Endothelial cell of umbilical vein (primary cell): ENCODE results near the gene ZNF311. TPM values are rescaled to one million over a fixed set of nuclear protein-coding genes. Genes with fewer than 3 reads are reported as not detected.

Experiments
- Bru-seq: library from RNA; stranded (reverse); fragments of 400-500 nt; gene quantifications from one replicate; lab custom pipeline; 2021; lab: Mats Ljungman, UMichigan
- BruChase-seq, 2 experiments: library from RNA; stranded (reverse); fragments of 400-500 nt; gene quantifications; one replicate each; lab custom pipeline; 2021; lab: Mats Ljungman, UMichigan
- BruUV-seq: library from RNA; stranded (reverse); fragments of 400-500 nt; replicated peaks from 2 replicates; lab custom pipeline; 2021; lab: Mats Ljungman, UMichigan
- CTCF ChIA-PET: fragments of 300-600, 350-600 bp; sonication (Branson Sonifier 250); formaldehyde crosslinking; loops from one replicate; lab custom pipeline; 2021; ENCODE audit warnings: antibody characterized with exemption, inconsistent platforms; lab: Charles Lee
- POLR2A ChIA-PET: fragments of 300-600, 350-600 bp; sonication (Branson Sonifier 250); formaldehyde crosslinking; loops from one replicate; lab custom pipeline; 2021; ENCODE audit warnings: antibody characterized with exemption, inconsistent platforms; lab: Charles Lee
- DNase-seq: peaks from one replicate; pipeline ENCODE4 v3.0.0-alpha.2; 2011; ENCODE audit warnings: low read depth, low spot score
- FAIRE-seq: peaks from 2 replicates; lab custom pipeline; 2011; peaks lifted over from hg19 to GRCh38; lab: Jason Lieb, UNC
- H2AFZ ChIP-seq: 2 replicates; pipeline ENCODE4 v1.6.0; 2012; ENCODE audit warnings: low read depth, low read length, control low read depth, inconsistent platforms
- H3K27ac ChIP-seq: 2 replicates; pipeline ENCODE4 v1.5.1; 2011; ENCODE audit warnings: low read depth, mild to moderate bottlenecking, control low read depth, low read length, moderate library complexity; ENCODE audit not compliant: insufficient read depth
- H3K27me3 ChIP-seq, 2 experiments: 2 replicates each; pipeline versions ENCODE4 v1.6.0 to v1.6.1; 2011; ENCODE audit warnings: low read length in 2 of 2, mixed read lengths in 1 of 2; ENCODE audit not compliant: control insufficient read depth in 2 of 2, insufficient read depth in 2 of 2
- H3K36me3 ChIP-seq, 2 experiments: 2 replicates in 1 of 2; 3 replicates in 1 of 2; pipeline ENCODE4 v1.5.1; 2011; ENCODE audit warnings: low read length in 2 of 2, mild to moderate bottlenecking in 1 of 2, moderate library complexity in 1 of 2; ENCODE audit not compliant: control insufficient read depth in 2 of 2, insufficient read depth in 2 of 2; ENCODE audit errors: extremely low read depth in 1 of 2
- H3K4me1 ChIP-seq: 3 replicates; pipeline ENCODE4 v1.5.1; 2011; ENCODE audit warnings: mild to moderate bottlenecking, low read length; ENCODE audit not compliant: control insufficient read depth, insufficient read depth; ENCODE audit errors: extremely low read depth
- H3K4me2 ChIP-seq: 2 replicates; pipeline ENCODE4 v1.6.1; 2011; ENCODE audit warnings: low read length, control low read depth, mixed read lengths; ENCODE audit not compliant: insufficient read depth
- H3K4me3 ChIP-seq, 3 experiments: fragments of 200-600 bp in 1 of 3; sonication (generic), shearing (Covaris generic) in 1 of 3; replicated peaks in 1 of 3; 2 replicates each; pipeline ENCODE4 v1.5.1; 2011 to 2016; ENCODE audit warnings: control low read depth in 3 of 3, low read length in 3 of 3, mild to moderate bottlenecking in 2 of 3, inconsistent platforms in 1 of 3, low read depth in 1 of 3, moderate library complexity in 1 of 3; ENCODE audit not compliant: insufficient read depth in 1 of 3
- H3K79me2 ChIP-seq: 2 replicates; pipeline ENCODE4 v1.6.0; 2012; ENCODE audit warnings: low read length, inconsistent platforms; ENCODE audit not compliant: control insufficient read depth, insufficient read depth
- H3K9ac ChIP-seq: replicated peaks from 2 replicates; pipeline ENCODE3; 2011; ENCODE audit warnings: low read length, control low read depth; ENCODE audit not compliant: insufficient read depth; ENCODE audit errors: extremely low read depth
- H3K9me1 ChIP-seq: replicated peaks from 3 replicates; pipeline ENCODE4 v1.6.0; 2011; ENCODE audit warnings: mild to moderate bottlenecking, low read length; ENCODE audit not compliant: control insufficient read depth, insufficient read depth; ENCODE audit errors: extremely low read depth
- H3K9me3 ChIP-seq: replicated peaks from 2 replicates; pipeline ENCODE4 v1.5.1; 2012; ENCODE audit warnings: low read length, inconsistent platforms; ENCODE audit not compliant: control insufficient read depth, insufficient read depth
- H4K20me1 ChIP-seq: replicated peaks from 2 replicates; pipeline ENCODE3; 2011; ENCODE audit warnings: mild to moderate bottlenecking, low read length; ENCODE audit not compliant: control insufficient read depth, insufficient read depth; ENCODE audit errors: extremely low read depth
- EZH2 ChIP-seq: IDR thresholded peaks from 2 replicates; pipeline ENCODE4 v1.6.1; 2012; ENCODE audit warnings: borderline replicate concordance, low read depth, mild to moderate bottlenecking, moderate library complexity, low read length, inconsistent platforms; ENCODE audit not compliant: severe bottlenecking
- FOS ChIP-seq: IDR thresholded peaks from 2 replicates; pipeline ENCODE4 v1.6.1; 2011; ENCODE audit warnings: mild to moderate bottlenecking, low read length, moderate library complexity, borderline replicate concordance; ENCODE audit not compliant: insufficient read depth
- GATA2 ChIP-seq: IDR thresholded peaks from 2 replicates; pipeline ENCODE4 v1.7.0; 2011; ENCODE audit warnings: low read depth, mild to moderate bottlenecking, moderate library complexity, mixed read lengths, low read length; ENCODE audit not compliant: insufficient read length, insufficient read depth
- JUN ChIP-seq: IDR thresholded peaks from 2 replicates; pipeline ENCODE4 v1.6.1; 2011; ENCODE audit warnings: borderline replicate concordance, low read depth; ENCODE audit not compliant: insufficient read length, insufficient read depth
- MYC ChIP-seq: IDR thresholded peaks from one replicate; pipeline ENCODE4 v1.6.1; 2011; ENCODE audit warnings: mild to moderate bottlenecking, low read depth, low read length
- POLR2A ChIP-seq: IDR thresholded peaks from 2 replicates; pipeline ENCODE4 v1.6.1; 2012; ENCODE audit warnings: low read depth, mild to moderate bottlenecking, control low read depth, low read length
- POLR2AphosphoS5 ChIP-seq: IDR thresholded peaks from 2 replicates; pipeline ENCODE4 v1.6.1; 2012; ENCODE audit warnings: low read depth, mild to moderate bottlenecking, control low read depth, low read length, moderate library complexity; ENCODE audit not compliant: insufficient read depth
- dilution Hi-C: fragments of 300-500 bp; cut with MboI; formaldehyde crosslinking; loops from one replicate; pipeline ENCODE4 v1.15.0; 2019; ENCODE audit warnings: low sequenced_read_pairs; ENCODE audit not compliant: extremely low pct_ligation_motif_present
- intact Hi-C: fragments of 100-400 bp; cut with micrococcal nuclease; formaldehyde crosslinking; loops from one replicate; pipeline ENCODE4 v1.10.0; 2022
- long read RNA-seq: library from polyadenylated mRNA; stranded (forward); transcript quantifications from one replicate; pipeline ENCODE4 v2.0.0, GENCODE V29; 2021
- polyA minus RNA-seq, 3 experiments: library from RNA; depleted of rRNA, polyadenylated mRNA; stranded (reverse); fragments of >200 nt; gene quantifications; 1 replicate in 1 of 3; 2 replicates in 2 of 3; pipeline ENCODE4 v1.2.3, GENCODE V29; 2011
- polyA plus RNA-seq, 4 experiments: library from polyadenylated mRNA; depleted of rRNA in 3 of 4; stranded (reverse) in 3 of 4; unstranded in 1 of 4; fragments of >200 nt; gene quantifications; 2 replicates each; pipeline versions ENCODE4 v1.2.1 to v1.2.3, GENCODE V29; 2011 to 2012; ENCODE audit warnings: missing spikeins in 1 of 4
- total RNA-seq: library from RNA; stranded (reverse); gene quantifications from 2 replicates; pipeline ENCODE4 v1.2.3, GENCODE V29; 2021
- TF ChIP-seq, protein P1 (sequence below), 2 donors: IDR thresholded peaks; 1 replicate in 1 of 2; 2 replicates in 1 of 2; pipeline ENCODE4 v1.5.1; 2011; ENCODE audit warnings: low read length in 2 of 2, mild to moderate bottlenecking in 2 of 2, moderate library complexity in 2 of 2, control low read depth in 1 of 2, inconsistent platforms in 1 of 2, low read depth in 1 of 2; ENCODE audit not compliant: insufficient read depth in 1 of 2; ENCODE audit errors: extremely low read depth in 1 of 2
- TF ChIP-seq, protein P2 (sequence below): IDR thresholded peaks from 2 replicates; pipeline ENCODE4 v1.6.1; 2011; ENCODE audit not compliant: insufficient read depth, insufficient read length

Gene ZNF311
- total RNA-seq (0.35 and 0.55 TPM in 2 replicates), polyA plus RNA-seq (0.26 and 0.33 TPM in 2 replicates), polyA minus RNA-seq (0.30 and 0.44 TPM in 2 replicates), Bru-seq, nascent RNA (percentile 34 among the genes with signal in this experiment), BruChase-seq, experiment 1, labeled RNA remaining after a 6-hour chase (percentile 12 among the genes with signal in this experiment), BruChase-seq, experiment 2, labeled RNA remaining after a 2-hour chase (not detected)
- polyA plus RNA-seq (2011; cell fraction: cytosol; rRNA removed): 0.31 and 0.38 TPM in 2 replicates
- 1.3 TPM in 2 replicates for polyA plus RNA-seq (2011; cell fraction: nucleus; rRNA removed)
- polyA plus RNA-seq (2012): 0.50 and 0.95 TPM in 2 replicates
- 0.82 TPM for polyA minus RNA-seq (2011; cell fraction: cytosol; rRNA and poly(A)+ RNA removed)
- polyA minus RNA-seq (2011; cell fraction: nucleus; rRNA and poly(A)+ RNA removed): 0.24 and 0.29 TPM in 2 replicates
- long read RNA-seq: 0 reads

DNA sequence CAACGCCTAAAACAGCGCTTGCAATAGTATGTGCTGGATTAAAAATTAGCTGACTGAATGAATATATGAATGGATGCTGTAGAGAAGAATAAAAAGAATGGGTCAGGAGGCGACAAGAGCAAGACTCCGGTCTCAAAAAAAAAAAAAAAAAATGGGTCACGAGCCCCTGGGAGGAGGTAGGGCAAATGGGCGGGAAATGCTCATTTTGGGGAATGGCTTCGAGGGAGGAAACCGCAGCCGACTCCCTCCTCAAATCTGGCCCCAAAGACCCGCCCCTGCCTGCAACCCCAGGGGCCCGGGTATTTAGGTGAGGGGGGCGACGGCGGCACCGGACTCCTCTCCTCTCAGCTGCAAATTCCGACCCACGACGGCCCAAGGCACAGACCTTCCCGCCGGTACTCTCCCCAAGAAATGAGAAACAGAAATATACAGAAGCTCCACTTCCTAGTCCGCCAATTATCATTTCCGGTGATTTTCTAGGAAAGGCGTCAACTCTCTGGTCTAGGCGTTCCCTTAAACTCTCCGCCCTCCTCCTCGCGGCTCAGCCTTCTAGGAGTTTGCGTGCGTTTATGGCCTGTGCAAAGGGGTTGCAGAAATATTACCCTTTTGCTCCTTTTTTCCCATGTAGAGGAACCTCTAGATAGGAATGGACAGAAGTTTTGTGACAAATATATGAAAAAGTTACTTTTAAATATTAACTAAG, at the start of gene ZNF311:
ZNF311 (minus strand) TSS at position 133 of the 703 bp plus-strand sequence. CDS start 1,361 bp downstream, outside the sequence.
- no peaks in the 10 kb centered on the region for H3K79me2 ChIP-seq
- no peaks in the 10 kb centered on the region for H3K9me3 ChIP-seq
- H3K4me3 ChIP-seq: peak within 1 kb of the TSS; percentile 52 to 75 (median 63)
- FAIRE-seq (peak; percentile 81), DNase-seq (peak; percentile 57)
- ChIA-PET POLR2A (interaction anchor here (0.6 kb wide), 1 partner anchor 168 kb away, joined by 3 read pairs; no protein-coding TSS in a partner anchor), CTCF (interaction anchor here (2.0 kb wide), 1 partner anchor 10 kb away, joined by 6 read pairs; no protein-coding TSS in a partner anchor)
- TF ChIP-seq EZH2 (no peak), POLR2AphosphoS5 (peak; percentile 34), FOS (no peak), GATA2 (no peak), JUN (no peak), POLR2A (peak; percentile 62), MYC (no peak)
- TF ChIP-seq, protein P1, sequence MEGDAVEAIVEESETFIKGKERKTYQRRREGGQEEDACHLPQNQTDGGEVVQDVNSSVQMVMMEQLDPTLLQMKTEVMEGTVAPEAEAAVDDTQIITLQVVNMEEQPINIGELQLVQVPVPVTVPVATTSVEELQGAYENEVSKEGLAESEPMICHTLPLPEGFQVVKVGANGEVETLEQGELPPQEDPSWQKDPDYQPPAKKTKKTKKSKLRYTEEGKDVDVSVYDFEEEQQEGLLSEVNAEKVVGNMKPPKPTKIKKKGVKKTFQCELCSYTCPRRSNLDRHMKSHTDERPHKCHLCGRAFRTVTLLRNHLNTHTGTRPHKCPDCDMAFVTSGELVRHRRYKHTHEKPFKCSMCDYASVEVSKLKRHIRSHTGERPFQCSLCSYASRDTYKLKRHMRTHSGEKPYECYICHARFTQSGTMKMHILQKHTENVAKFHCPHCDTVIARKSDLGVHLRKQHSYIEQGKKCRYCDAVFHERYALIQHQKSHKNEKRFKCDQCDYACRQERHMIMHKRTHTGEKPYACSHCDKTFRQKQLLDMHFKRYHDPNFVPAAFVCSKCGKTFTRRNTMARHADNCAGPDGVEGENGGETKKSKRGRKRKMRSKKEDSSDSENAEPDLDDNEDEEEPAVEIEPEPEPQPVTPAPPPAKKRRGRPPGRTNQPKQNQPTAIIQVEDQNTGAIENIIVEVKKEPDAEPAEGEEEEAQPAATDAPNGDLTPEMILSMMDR (IDR thresholded peaks at IDR 0.05; ENCODE audit: extremely low read depth in 1 of 2, insufficient read depth in 1 of 2, low read depth in 1 of 2, low read length in 2 of 2): no peak
- TF ChIP-seq, protein P2, sequence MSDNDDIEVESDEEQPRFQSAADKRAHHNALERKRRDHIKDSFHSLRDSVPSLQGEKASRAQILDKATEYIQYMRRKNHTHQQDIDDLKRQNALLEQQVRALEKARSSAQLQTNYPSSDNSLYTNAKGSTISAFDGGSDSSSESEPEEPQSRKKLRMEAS: no peak
- H3K36me3 ChIP-seq: no peaks in the 10 kb centered on the region
- peak within 1 kb of the TSS; percentile 60 for H3K4me2 ChIP-seq
- H4K20me1 ChIP-seq: no peaks in the 10 kb centered on the region
- TSS peak; percentile 93 for BruUV-seq
- H3K27ac ChIP-seq: no peak within 1 kb of the TSS
- H3K27me3 ChIP-seq: peaks cover 2 to 14% of the 10 kb centered on the region in 2 experiments
- H3K9me1 ChIP-seq: no peaks in the 10 kb centered on the region
- peaks cover 5% of the 10 kb centered on the region for H3K4me1 ChIP-seq
- dilution Hi-C loops: no loop called here
- H2AFZ ChIP-seq: peak within 1 kb of the TSS; percentile 95
- H3K9ac ChIP-seq: peak within 1 kb of the TSS; percentile 43
- intact Hi-C loops: loop anchor here (2.0 kb wide), 1 partner anchor 17 kb away; no protein-coding TSS in a partner anchor
